Epithelial cell of esophagus (primary cell): ENCODE measurements around the gene CACNA2D1.
A peak's percentile ranks its signal among the peaks of the same experiment; 100 is the strongest.

Experiments
- DNase-seq: peaks from one replicate; pipeline ENCODE4 v3.0.0; 2010; ENCODE audit warnings: low read depth
- H3K4me3 ChIP-seq: 2 replicates; pipeline ENCODE4 v1.5.1; 2011; ENCODE audit warnings: mild to moderate bottlenecking, low read length, control low read depth
- TF ChIP-seq, protein P1 (sequence below): IDR thresholded peaks from 2 replicates; pipeline ENCODE4 v1.5.1; 2011; ENCODE audit warnings: low read depth, mild to moderate bottlenecking, low read length, control low read depth, inconsistent platforms; ENCODE audit not compliant: insufficient read depth; ENCODE audit errors: missing control alignments

Gene CACNA2D1

DNA sequence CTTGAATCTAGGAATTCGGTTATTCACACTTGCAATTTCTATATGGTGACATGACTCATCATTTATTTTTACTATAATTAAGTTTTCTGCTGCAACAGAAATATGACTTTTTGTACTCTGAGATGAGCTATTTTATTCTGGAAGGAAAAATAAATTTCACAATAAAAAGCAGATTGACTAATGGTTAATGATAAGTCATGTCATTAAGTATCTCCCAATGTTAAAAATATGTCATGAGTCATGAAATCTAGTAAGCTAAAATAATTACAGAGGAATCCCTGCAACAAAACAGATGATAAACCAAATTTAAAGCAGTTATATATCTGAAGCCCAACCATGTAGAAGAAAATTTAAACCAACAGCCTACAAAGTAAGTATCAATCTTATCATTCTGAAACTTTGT, 149.2 kb downstream of the CACNA2D1 start:
- TF ChIP-seq, protein P1, sequence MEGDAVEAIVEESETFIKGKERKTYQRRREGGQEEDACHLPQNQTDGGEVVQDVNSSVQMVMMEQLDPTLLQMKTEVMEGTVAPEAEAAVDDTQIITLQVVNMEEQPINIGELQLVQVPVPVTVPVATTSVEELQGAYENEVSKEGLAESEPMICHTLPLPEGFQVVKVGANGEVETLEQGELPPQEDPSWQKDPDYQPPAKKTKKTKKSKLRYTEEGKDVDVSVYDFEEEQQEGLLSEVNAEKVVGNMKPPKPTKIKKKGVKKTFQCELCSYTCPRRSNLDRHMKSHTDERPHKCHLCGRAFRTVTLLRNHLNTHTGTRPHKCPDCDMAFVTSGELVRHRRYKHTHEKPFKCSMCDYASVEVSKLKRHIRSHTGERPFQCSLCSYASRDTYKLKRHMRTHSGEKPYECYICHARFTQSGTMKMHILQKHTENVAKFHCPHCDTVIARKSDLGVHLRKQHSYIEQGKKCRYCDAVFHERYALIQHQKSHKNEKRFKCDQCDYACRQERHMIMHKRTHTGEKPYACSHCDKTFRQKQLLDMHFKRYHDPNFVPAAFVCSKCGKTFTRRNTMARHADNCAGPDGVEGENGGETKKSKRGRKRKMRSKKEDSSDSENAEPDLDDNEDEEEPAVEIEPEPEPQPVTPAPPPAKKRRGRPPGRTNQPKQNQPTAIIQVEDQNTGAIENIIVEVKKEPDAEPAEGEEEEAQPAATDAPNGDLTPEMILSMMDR: no peak
- DNase-seq: peak; percentile 1
- no peak overlapping the region for H3K4me3 ChIP-seq

DNA sequence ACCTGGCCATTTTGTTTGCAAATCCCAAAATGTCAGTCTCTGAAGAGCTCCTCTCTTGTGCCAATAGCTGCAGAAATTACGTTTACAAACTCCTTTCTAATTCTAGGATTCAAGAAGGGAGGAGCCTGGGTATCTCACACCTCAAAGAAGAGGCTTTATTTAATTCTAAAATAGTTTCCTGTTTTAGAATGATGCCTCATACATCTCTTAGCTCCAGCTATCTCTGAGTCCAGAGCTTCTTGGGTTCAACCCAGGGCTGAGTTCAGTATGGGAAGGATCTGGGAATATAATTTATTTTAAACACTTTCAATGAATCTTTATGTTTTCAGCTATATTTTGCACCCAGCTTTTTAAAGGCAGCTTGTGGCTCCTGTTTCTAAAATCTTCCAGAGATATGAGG, 150.1 kb downstream of the CACNA2D1 start:
- TF ChIP-seq, protein P1: no peak
- DNase-seq: no peak
- H3K4me3 ChIP-seq: no peak overlapping the region

DNA sequence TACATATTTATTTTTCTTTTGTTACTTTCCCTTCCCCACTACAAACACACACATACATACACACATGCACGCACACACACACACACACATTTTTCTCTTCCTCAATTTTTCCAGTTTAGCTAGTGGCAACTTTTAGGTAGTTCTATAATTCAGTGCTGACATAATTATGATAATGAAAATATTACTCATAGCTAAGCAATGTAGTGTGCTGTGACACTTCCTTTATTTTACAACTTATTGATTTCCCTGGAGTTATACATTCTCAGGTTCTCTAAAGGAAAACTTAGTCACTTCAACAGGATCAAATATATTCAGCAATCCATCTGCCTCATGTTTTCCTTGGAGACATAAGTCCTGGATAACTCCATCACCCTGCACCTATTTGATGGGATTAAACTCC, 151.6 kb downstream of the CACNA2D1 start:
- peak; percentile 1 for DNase-seq
- TF ChIP-seq, protein P1: no peak
- no peak overlapping the region for H3K4me3 ChIP-seq

DNA sequence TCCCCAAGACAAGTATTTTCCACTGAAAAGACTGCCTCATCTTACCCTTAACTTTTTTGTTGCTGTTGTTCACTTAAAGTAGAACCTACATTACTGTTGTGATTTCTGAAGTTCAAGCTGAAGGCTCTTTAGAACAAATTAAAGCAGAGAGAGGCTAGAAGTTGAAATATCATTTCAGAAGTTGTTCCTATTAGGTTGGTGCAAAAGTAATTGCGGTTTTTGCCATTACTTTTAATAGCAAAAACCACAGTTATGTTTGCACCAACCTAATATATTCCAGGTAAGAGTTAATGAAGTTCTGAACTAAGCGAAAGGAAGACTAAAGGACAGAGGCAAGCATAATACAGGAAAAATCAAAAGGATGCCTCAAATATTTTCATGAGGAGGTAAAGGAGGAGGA, 153.7 kb downstream of the CACNA2D1 start:
- H3K4me3 ChIP-seq: no peak overlapping the region
- TF ChIP-seq, protein P1: no peak

DNA sequence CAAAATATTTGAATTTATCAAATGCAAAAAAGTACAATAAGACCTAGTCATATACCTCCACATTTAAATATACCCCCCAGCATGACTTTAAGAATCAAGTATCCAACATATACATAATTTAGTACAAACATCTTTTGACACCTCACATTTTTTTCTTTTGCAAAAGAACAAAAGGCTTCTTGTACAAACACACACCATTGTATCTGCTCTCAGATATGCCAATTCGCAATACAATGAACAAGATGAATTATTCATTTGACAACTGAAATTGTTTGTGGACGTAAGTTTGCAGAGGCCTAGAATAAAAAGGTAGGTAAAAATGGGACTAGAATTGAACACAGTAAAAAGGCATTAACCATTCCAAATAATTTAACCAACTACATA, 154.4 kb downstream of the CACNA2D1 start:
- no peak overlapping the region for H3K4me3 ChIP-seq
- TF ChIP-seq, protein P1: no peak
- no peak for DNase-seq

More for the DNA sequence above, 153.7 kb downstream of the CACNA2D1 start:
- DNase-seq: no peak

DNA sequence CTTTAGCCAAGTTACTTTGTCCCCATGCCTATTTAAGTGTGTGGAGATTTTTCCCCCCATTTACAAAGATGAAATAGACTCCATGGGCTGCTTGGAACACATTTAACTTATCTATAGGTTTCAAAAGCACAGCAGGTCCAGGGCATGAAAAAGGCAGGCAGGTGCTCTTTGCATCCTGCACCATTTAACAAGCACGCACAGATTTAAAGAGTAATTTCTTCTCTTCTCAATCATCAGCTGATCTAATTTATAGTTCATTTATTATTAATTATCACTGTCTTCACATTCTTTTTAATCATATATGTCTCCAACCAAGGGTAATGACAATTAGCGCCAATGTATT, 156.8 kb downstream of the CACNA2D1 start:
- DNase-seq: no peak
- TF ChIP-seq, protein P1: no peak
- no peak overlapping the region for H3K4me3 ChIP-seq

DNA sequence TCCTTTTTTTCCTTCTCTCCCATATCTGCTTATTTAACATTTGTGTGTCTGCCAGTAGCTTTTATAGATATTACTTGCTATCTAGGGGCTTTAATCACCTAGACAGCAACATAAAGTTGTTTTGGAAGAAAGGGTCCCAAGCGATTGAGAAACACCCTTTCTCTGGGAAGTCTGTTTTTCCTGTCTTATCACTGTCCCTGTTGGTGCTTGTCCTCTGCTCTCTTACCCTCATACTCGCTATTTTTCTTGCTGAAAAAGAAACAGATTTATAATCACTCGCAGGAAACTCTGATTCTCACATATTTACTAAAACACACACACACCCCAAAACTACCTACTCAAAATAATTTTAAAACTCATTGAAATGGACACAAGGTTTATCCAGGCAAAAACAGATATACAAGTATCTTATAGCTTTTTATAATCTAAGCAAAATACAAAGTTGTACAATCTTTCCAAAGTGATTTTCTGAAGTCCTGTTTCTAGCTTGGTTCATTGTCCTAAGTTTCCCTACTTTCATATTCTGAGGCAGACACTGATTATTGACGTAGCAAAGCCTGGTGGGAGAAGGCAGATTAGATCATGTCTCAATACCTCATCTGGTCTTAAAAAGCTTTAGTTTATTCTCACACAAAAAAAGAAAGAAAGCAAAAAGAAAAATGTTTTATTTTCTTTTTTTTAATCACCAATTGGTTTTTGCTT, 157.3 kb downstream of the CACNA2D1 start:
- no peak overlapping the region for H3K4me3 ChIP-seq
- TF ChIP-seq, protein P1: no peak
- no peak for DNase-seq
